ENCODE measurements around the gene HCFC2.

HCFC2 gene

GRCh38 chr12:104058802-104059201, 5.5 kb upstream of the HCFC2 start:
- TF ChIP-seq, protein P1, sequence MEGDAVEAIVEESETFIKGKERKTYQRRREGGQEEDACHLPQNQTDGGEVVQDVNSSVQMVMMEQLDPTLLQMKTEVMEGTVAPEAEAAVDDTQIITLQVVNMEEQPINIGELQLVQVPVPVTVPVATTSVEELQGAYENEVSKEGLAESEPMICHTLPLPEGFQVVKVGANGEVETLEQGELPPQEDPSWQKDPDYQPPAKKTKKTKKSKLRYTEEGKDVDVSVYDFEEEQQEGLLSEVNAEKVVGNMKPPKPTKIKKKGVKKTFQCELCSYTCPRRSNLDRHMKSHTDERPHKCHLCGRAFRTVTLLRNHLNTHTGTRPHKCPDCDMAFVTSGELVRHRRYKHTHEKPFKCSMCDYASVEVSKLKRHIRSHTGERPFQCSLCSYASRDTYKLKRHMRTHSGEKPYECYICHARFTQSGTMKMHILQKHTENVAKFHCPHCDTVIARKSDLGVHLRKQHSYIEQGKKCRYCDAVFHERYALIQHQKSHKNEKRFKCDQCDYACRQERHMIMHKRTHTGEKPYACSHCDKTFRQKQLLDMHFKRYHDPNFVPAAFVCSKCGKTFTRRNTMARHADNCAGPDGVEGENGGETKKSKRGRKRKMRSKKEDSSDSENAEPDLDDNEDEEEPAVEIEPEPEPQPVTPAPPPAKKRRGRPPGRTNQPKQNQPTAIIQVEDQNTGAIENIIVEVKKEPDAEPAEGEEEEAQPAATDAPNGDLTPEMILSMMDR (IDR thresholded peaks at IDR 0.05; ENCODE audit: low read depth, low read length, missing control alignments), result no peak
- no peak for DNase-seq (ENCODE audit: low read depth)
- no peak overlapping the region for H3K4me3 ChIP-seq (ENCODE audit: low read depth, low read length)
- in situ Hi-C loops (cut with HindIII; ENCODE audit: low sequenced_read_pairs), result no loop called here

- in situ Hi-C loops (cut with HindIII; ENCODE audit: low sequenced_read_pairs), result no loop called here
- no peak for DNase-seq (ENCODE audit: low read depth)
- H3K4me3 ChIP-seq (ENCODE audit: low read depth, low read length), result no peak overlapping the region
- TF ChIP-seq, protein P1 (IDR thresholded peaks at IDR 0.05; ENCODE audit: low read depth, low read length, missing control alignments), result no peak
These were observed 4.4 kb upstream of the HCFC2 start for GRCh38 chr12:104059963-104060362.

DNA sequence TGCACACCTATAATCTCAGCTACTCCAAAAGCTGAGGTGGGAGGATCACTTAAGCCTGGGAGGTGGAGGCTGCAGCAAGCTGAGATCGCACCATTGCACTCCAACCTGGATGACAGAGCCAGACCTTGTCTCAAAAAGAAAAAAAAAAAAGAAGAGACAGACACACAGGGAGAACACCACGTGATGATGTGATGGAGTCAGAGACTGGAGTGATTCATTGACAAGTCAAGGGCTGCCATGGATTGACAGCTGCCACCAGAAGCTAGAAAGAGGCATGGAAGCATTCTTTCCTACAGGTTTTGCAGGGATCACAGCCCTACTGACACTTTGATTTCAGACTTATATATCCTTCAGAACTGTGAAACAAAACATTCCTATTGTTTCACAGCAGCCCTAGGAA, 3.5 kb upstream of the HCFC2 start:
- in situ Hi-C loops (cut with HindIII; ENCODE audit: low sequenced_read_pairs), result no loop called here
- no peak overlapping the region for H3K4me3 ChIP-seq (ENCODE audit: low read depth, low read length)

GRCh38 chr12:104063712-104064030, 660 bp upstream of the HCFC2 start:
- TF ChIP-seq, protein P1 (IDR thresholded peaks at IDR 0.05; ENCODE audit: low read depth, low read length, missing control alignments), result no peak
- H3K4me3 ChIP-seq (ENCODE audit: low read depth, low read length), result peak overlapping the region; percentile 93
- in situ Hi-C loops (cut with HindIII; ENCODE audit: low sequenced_read_pairs), result no loop called here
- DNase-seq (ENCODE audit: low read depth), result no peak

More for the DNA sequence above, 3.5 kb upstream of the HCFC2 start:
- no peak for DNase-seq (ENCODE audit: low read depth)
- TF ChIP-seq, protein P1 (IDR thresholded peaks at IDR 0.05; ENCODE audit: low read depth, low read length, missing control alignments), result no peak

- H3K4me3 ChIP-seq (ENCODE audit: low read depth, low read length), result peak overlapping the region; percentile 93
- in situ Hi-C loops (cut with HindIII; ENCODE audit: low sequenced_read_pairs), result no loop called here
- TF ChIP-seq, protein P1 (IDR thresholded peaks at IDR 0.05; ENCODE audit: low read depth, low read length, missing control alignments), result no peak
- DNase-seq (ENCODE audit: low read depth), result no peak
These were observed 604 bp downstream of the HCFC2 start for GRCh38 chr12:104064842-104065427.

DNA sequence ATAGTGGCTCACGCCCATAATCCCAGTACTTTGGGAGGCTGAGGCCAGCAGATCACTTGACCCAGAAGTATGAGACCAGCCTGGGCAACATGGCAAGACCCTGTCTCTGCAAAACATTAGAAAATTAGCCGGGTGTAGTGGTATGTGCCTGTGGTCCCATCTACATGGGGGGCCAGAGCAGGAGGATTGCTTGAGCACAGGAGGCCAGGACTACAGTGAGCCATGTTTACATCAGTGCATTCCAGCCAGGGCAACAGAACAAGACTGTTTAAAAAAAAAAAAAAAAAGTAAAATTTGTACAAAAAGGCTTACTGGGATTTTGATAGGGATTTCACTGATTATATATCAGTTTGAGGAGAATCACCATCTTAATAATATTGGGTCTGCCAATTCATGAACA, 7.8 kb downstream of the HCFC2 start:
- no peak for DNase-seq (ENCODE audit: low read depth)
- in situ Hi-C loops (cut with HindIII; ENCODE audit: low sequenced_read_pairs), result no loop called here
- no peak overlapping the region for H3K4me3 ChIP-seq (ENCODE audit: low read depth, low read length)
- TF ChIP-seq, protein P1 (IDR thresholded peaks at IDR 0.05; ENCODE audit: low read depth, low read length, missing control alignments), result no peak

- in situ Hi-C loops (cut with HindIII; ENCODE audit: low sequenced_read_pairs), result no loop called here
- DNase-seq (ENCODE audit: low read depth), result no peak
- TF ChIP-seq, protein P1 (IDR thresholded peaks at IDR 0.05; ENCODE audit: low read depth, low read length, missing control alignments), result no peak
- no peak overlapping the region for H3K4me3 ChIP-seq (ENCODE audit: low read depth, low read length)
These were observed 9.4 kb downstream of the HCFC2 start for GRCh38 chr12:104073699-104074098.

All from astrocyte of the cerebellum (primary cell).